Thoracic aorta (tissue), 2 donors: ENCODE data around the gene MIPOL1. TPM values are rescaled to one million over a fixed set of nuclear protein-coding genes. Genes with fewer than 3 reads are reported as not detected.
"Not testable (repeated sequence)": the region's sequence is repeated elsewhere in the genome, so short reads cannot be mapped to it uniquely, and the experiment has no call there.

Experiments
- ATAC-seq: fragments of 150-250 bp; one replicate; pipeline ENCODE4 v1.8.0; 2017; ENCODE audit warnings: low read depth; ENCODE audit not compliant: insufficient number of reproducible peaks, low FRiP score
- DNase-seq: peaks from one replicate; pipeline ENCODE4 v3.0.0-alpha.2; 2020; ENCODE audit warnings: low spot score
- H3K27ac ChIP-seq, 2 donors: fragments of 200-600 bp; sonication (generic); 1 replicate in 1 of 2; 2 replicates in 1 of 2; pipeline ENCODE4 v1.5.1; 2016; ENCODE audit warnings: mild to moderate bottlenecking in 2 of 2, moderate library complexity in 2 of 2
- H3K27me3 ChIP-seq: fragments of 200-600 bp; sonication (generic); replicated peaks from 2 replicates; pipeline ENCODE4 v1.6.0; 2016; ENCODE audit warnings: mild to moderate bottlenecking; ENCODE audit not compliant: insufficient read depth
- H3K36me3 ChIP-seq: fragments of 200-600 bp; sonication (generic); one replicate; pipeline ENCODE4 v1.5.1; 2016
- H3K4me1 ChIP-seq, 2 donors: fragments of 200-600 bp; sonication (generic); 1 replicate in 1 of 2; 2 replicates in 1 of 2; pipeline versions ENCODE4 v1.5.1 to v1.6.0; 2016; ENCODE audit warnings: low read depth in 2 of 2, mild to moderate bottlenecking in 1 of 2; ENCODE audit not compliant: control insufficient read depth in 1 of 2
- H3K4me3 ChIP-seq: fragments of 200-600 bp; sonication (generic); 2 replicates; pipeline ENCODE4 v1.5.1; 2016; ENCODE audit warnings: mild to moderate bottlenecking
- H3K9me3 ChIP-seq: fragments of 200-600 bp; sonication (generic); 2 replicates; pipeline ENCODE4 v1.5.1; 2016
- CTCF ChIP-seq: fragments of 200-600 bp; sonication (generic); IDR thresholded peaks from one replicate; pipeline ENCODE4 v1.5.1; 2019; ENCODE audit warnings: antibody characterized with exemption
- total RNA-seq, 2 donors: library from RNA; depleted of rRNA; stranded (reverse); fragments of >200 nt; gene quantifications; one replicate each; pipeline versions ENCODE4 v1.1.0 to v1.2.3, GENCODE V29; 2016

MIPOL1 gene
- total RNA-seq, 2 donors from 2014 or later, result 13.1 to 16.8 TPM

DNA sequence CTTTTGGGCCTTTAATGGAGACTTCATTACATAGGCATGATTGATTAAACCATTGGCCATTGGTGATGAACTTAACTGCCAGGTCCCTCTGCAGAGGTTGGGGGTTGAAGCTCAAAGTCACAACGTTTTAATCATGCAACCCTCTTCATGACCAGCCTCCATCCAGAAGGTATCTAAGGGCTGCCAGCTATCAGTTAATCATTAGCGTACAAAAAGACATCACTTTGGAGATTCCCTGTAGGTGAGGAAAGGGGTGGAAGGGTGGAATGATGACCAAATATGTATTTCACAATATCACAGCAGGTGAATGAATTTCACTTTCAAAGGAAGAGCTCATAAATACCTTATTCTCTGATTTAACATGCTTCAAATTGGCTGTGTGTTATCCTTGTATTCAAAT lies 92.0 kb downstream of the MIPOL1 start:
- H3K4me1 ChIP-seq, result no peaks in the 10 kb centered on the region
- peaks cover 21% of the 10 kb centered on the region for H3K36me3 ChIP-seq
- ATAC-seq, result no peak
- no peaks in the 10 kb centered on the region for H3K9me3 ChIP-seq
- TF ChIP-seq CTCF, result no peak
- no peaks in the 10 kb centered on the region for H3K27me3 ChIP-seq
- no peak overlapping the region for H3K4me3 ChIP-seq
- DNase-seq, result no peak
- H3K27ac ChIP-seq, result no peak overlapping the region

- H3K4me1 ChIP-seq, H3K9me3 ChIP-seq: not testable (repeated sequence)
Observed at GRCh38 chr14:37295262-37295661, 97.5 kb downstream of the MIPOL1 start.

DNA sequence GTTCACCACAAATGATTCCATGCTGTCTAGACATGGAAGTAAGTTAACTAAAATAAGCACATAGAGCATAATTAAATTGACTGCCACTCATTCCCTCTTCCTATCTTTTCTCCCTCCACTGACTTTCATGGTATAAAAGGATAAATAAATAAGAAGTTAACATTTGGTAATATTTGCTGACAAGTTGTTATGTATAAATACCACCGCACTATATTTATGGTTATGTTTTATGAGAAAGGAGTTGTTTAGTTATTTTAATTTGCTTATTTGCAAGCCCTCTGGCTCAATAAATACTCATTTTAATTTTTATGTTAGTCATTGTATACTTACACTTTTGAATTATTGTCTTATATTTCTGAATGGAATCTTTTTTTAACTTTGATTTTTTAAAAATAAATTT lies 113.5 kb downstream of the MIPOL1 start:
- Histone ChIP-seq H3K4me1 (no peaks in the 10 kb centered on the region), H3K36me3 (no peaks in the 10 kb centered on the region), H3K4me3 (no peak overlapping the region), H3K27me3 (no peaks in the 10 kb centered on the region), H3K9me3 (no peaks in the 10 kb centered on the region), H3K27ac (no peak overlapping the region)
- ATAC-seq (no peak), DNase-seq (no peak)
- no peak for TF ChIP-seq CTCF

More at GRCh38 chr14:37295262-37295661, 97.5 kb downstream of the MIPOL1 start:
- not testable (repeated sequence) for H3K4me3 ChIP-seq, DNase-seq, H3K36me3 ChIP-seq, H3K27me3 ChIP-seq, ATAC-seq, H3K27ac ChIP-seq

GRCh38 chr14:37318938-37319337 lies 121.2 kb downstream of the MIPOL1 start:
- ATAC-seq, result no peak

DNA sequence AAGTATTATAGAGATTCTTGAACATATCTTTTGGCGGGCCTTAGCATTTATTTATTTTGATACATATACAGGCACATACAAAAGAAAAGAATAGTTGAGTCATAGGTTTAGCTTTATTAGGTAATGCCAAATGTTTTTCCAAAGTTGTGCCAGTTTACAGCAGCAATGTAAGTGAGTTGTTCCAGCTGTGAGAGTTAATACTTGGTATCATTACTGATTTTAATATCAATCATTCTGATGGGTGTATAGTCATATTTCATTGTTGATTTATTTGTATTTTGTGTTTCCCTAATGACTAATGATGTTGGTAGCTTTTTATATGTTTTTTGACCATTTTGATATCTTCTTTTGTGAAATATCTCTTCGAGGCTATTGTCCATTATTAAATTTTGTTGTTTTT lies 122.4 kb downstream of the MIPOL1 start:
- DNase-seq, result no peak

More at GRCh38 chr14:37318938-37319337, 121.2 kb downstream of the MIPOL1 start:
- no peak for TF ChIP-seq CTCF
- no peaks in the 10 kb centered on the region for H3K9me3 ChIP-seq
- no peaks in the 10 kb centered on the region for H3K4me1 ChIP-seq
- no peak overlapping the region for H3K4me3 ChIP-seq
- no peaks in the 10 kb centered on the region for H3K36me3 ChIP-seq
- DNase-seq, result no peak
- no peak overlapping the region for H3K27ac ChIP-seq
- no peaks in the 10 kb centered on the region for H3K27me3 ChIP-seq

More for the DNA sequence above, 122.4 kb downstream of the MIPOL1 start:
- H3K27me3 ChIP-seq, result no peaks in the 10 kb centered on the region
- TF ChIP-seq CTCF, result no peak
- H3K9me3 ChIP-seq, result no peaks in the 10 kb centered on the region
- no peaks in the 10 kb centered on the region for H3K4me1 ChIP-seq
- H3K4me3 ChIP-seq, result no peak overlapping the region
- H3K36me3 ChIP-seq, result no peaks in the 10 kb centered on the region
- ATAC-seq, result no peak
- H3K27ac ChIP-seq, result no peak overlapping the region
